ENCODE results near the gene UNKL. TPM values are rescaled to one million over a fixed set of nuclear protein-coding genes. Genes with fewer than 3 reads are reported as not detected.

The UNKL gene
- polyA plus RNA-seq, 5 donors: 16.5 to 25.1 (median 19.0) TPM

DNA sequence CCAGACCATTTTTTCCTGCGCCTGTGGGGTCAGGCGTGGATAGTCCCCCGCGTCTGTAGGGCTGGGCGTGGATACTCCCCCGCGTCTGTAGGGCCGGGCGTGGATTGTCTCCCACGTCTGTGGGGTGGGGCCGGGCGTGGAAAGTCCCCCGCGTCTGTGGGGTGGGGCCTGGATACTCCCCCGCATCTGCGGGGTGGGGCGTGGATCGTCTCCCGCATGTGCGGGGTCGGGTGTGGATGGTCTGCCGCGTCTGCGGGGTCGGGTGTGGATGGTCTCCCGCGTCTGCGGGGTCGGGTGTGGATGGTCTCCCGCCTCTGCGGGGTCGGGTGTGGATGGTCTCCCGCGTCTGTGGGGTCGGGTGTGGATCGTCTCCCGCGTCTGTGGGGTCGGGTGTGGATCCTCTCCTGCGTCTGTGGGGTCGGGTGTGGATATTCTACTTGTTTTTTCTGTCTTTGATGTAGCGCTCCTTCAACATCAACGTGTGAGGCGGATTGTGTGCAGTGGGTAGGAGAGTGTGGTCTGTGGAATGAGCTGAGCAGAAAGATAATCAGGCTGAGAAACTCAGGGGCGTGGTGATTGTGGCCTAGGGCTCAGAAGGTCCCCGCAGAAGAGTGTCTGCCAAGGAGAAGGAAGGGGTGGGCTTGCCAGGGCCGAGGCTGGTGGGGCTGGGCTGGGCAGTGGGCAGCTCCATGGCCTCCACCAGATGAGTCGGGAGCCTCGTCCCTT, 59.5 kb downstream of the UNKL start:
- no peak for DNase-seq

DNA sequence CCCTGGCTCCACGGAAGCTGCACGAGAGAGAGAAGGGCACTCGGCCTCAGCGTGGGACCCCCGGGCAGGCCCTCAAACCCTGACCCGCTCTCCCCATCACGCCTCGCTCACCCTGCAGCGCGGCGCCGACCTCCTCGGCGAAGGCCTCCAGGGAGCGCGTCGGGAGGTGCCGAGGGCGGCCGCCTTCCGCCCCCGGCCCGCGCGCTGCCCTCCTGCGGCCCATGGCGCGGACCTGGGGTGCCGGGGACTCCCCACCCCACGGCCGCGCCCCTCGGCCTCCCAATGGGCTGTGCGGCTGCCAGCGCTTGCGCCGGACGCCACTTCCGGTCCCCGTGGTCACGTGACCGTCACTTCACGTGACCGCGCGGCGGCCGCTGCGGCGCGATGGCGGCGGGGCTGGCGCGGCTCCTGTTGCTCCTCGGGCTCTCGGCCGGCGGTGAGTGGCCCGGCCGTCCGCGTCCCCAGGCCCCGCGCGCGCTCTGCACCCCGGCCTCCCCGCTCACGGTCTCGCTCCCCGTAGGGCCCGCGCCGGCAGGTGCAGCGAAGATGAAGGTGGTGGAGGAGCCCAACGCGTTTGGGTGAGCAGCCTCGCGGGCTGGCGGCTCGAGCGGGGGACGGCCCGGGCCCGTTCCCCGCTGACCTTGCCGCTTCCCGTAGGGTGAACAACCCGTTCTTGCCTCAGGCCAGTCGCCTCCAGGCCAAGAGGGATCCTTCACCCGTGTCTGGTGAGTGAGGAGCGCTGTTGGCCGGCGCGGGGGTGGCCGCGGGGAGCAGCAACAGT, 62.7 kb downstream of the UNKL start, which contains the start of the genes GNPTG and TSR3:
GNPTG (plus strand) TSS at position 350 of the 781 bp plus-strand sequence; CDS start at position 385, 35 bp downstream.
TSR3 (minus strand) TSS at position 297 of the 781 bp plus-strand sequence; CDS start at position 223, 74 bp downstream.
- DNase-seq: peak; percentile 87 to 89

DNA sequence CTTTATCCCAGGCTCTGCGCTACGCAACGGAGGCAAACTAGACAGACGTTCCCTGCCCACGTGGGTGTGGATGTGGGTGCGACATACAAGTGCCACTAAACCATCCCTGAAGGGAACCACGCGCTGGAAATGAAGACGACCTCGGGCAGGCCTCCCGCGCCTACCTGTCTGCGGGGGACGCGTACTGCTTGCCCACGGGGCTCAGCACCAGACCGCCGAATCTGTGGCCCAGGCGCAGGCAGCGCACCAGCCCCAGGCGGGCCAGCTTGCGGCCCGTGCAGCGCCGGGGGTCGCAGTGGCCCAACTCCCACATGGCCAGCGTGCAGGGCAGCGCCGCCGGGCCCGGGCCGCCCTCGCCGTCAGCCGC, 63.3 kb downstream of the UNKL start:
- DNase-seq: no peak

GRCh38 chr16:1350691-1351090, 63.8 kb downstream of the UNKL start:
- DNase-seq: no peak

DNA sequence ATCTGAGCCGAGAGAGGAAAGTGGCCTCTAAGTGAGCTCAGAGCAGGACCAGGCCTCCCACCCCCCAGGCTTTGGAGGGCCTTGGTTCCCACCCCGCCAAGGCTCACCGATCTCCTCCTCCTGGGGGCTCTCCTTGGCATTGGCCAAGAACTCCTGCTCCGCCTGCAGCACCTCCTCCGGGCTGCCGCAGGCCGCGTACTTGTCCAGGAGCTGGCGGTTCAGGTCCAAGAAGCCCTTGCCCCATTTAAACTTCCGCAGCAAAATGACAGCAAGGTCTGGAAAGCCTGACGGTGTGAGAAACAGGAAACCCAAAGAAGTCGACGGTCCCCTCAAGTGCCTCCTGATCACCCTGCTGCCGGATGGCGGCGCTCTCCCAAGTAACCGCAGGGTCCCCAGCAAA, 64.6 kb downstream of the UNKL start:
- no peak for DNase-seq

- DNase-seq: no peak
Measured at GRCh38 chr16:1349351-1349750, 65.2 kb downstream of the UNKL start.

DNA sequence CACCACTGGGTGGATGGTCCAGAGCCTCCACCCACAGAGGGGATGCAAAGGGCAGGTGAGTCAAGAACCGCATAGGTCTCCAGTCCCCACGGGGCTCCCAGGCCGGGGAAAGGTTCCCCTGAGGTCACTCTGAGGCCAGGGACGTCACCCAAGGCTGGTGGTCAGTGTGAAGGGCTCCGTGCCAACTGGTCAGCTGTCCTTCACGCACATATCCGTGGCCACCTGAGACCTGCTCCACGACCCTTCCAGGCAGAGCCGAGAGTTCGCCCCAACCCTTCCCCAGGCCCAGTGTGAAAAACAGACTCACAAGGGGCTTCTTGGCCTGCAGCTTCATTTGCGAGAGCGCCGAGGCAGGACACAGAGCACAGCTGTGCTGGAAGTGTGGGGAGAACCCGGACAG, 65.6 kb downstream of the UNKL start:
- DNase-seq: no peak

DNA sequence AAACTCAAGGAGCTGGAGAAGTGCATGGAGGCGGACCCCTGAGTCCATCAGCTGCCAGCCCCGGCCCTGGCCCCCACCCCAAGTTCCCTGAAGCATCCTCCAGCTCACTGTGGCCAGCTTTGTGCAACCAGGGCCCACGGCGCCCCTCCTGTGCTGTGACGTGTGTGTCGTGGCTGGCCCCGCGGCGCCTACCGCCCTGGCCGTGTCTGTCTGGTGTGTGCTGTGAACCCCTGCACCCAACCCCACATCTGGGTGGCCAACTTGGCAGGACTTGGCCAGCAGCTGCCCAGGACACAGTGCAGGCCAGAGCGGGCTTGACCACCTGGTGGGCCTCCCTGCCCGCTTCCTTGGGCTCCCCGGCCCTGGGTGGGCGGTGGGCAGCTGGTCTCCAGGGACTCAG, 66.1 kb downstream of the UNKL start:
- no peak for DNase-seq

DNA sequence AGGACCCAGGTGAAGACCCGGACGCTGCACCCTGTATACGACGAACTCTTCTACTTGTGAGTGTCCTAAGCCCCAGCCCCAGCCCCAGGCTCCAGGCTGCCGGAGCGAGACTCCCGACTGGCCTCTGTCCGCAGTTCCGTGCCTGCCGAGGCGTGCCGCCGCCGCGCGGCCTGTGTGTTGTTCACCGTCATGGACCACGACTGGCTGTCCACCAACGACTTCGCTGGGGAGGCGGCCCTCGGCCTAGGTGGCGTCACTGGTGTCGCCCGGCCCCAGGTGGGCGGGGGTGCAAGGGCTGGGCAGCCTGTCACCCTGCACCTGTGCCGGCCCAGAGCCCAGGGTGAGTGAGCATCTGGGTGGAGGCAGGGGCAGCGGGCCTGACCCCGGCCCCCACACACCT, 66.5 kb downstream of the UNKL start:
- no peak for DNase-seq

GRCh38 chr16:1347286-1347855, 67.1 kb downstream of the UNKL start:
- DNase-seq: no peak

DNA sequence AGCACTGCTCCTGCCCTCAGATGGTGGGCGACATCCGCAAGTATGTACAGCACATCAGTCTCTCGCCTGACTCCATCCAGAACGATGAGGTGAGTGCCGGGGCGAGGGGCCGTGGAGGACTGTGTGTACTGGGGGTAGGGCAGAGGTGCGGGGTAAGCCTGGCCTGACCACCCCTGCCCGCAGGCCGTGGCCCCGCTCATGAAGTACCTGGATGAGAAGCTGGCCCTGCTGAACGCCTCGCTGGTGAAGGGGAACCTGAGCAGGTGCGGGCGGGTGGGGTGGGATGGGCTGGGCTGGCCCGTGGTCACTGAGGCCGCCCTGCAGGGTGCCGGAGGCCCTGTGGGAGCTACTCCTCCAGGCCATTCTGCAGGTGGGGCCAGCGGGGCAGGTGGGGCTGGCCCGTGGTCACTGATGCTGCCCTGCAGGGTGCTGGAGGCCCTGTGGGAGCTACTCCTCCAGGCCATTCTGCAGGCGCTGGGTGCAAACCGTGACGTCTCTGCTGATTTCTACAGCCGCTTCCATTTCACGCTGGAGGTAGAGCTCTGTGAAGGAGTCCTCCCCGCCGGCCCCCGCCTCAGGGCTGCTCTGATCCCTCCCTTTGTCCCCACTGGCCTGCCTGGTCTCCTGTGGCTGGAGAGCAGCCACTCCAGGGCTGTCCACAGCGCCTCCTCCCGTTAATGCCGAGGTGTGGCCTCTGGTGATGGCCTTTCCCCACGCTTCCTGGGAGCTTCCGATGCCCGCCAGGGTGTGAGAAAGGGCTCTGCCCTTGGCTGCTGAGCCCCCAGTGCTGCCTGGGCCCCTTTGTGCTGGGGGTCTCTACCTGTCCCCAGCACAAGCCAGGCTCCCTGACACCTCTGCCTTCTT, 67.8 kb downstream of the UNKL start:
- DNase-seq: no peak

DNA sequence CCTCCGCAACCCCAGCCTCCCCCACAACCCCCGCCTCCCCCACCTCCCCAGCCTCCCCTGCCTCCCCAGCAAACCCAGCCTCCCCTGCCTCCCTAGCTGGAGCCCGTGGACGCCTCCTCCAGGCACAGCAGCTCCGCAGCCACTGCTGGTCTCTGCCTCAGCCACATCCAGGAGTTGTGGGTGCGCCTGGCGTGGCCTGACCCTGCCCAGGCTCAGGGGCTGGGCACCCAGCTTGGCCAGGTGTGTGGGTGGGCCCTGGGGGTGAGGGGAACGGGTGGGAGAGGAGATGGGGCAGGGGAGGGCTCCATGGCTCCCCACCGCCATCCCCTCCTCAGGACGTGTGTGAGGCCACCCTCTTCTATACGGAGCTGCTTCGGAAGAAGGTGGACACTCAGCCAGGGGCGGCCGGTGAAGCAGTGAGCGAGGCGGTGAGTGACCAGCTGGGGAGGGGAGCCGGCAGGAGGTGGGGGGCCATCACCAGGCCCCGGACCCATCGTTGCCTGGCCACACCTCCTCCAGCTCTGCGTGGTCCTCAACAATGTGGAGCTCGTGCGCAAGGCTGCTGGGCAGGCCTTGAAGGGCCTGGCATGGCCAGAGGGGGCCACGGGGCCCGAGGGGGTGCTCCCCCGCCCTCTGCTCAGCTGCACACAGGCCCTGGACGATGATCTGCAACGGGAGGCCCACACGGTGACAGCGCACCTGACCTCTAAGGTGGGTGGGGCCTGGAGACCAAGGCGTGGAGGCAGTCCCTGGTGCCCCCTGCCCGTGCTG, 68.7 kb downstream of the UNKL start:
- DNase-seq: no peak

GRCh38 chr16:1345087-1345486, 69.4 kb downstream of the UNKL start:
- DNase-seq: no peak

DNA sequence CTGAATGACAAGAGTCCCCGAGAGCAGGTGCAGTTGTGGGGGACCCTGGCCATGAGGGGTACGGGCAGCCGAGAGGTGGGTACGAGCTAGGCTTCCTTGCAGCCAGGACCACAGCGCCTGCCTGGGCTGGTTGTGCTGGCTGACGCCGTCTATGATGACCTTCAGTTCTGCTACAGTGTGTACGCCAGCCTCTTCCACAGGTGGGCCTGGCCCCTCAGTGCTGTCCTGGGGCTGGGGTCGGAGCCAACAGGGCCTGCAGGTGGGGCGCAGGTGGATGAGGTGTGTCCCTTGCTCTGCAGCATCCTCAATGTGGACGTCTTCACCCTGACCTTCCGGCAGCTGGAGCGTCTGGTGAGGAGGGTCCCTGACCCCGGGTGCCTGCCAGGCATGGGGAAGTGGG, 70.0 kb downstream of the UNKL start:
- DNase-seq: no peak

GRCh38 chr16:1343428-1344242, 70.9 kb downstream of the UNKL start:
- DNase-seq: no peak

DNA sequence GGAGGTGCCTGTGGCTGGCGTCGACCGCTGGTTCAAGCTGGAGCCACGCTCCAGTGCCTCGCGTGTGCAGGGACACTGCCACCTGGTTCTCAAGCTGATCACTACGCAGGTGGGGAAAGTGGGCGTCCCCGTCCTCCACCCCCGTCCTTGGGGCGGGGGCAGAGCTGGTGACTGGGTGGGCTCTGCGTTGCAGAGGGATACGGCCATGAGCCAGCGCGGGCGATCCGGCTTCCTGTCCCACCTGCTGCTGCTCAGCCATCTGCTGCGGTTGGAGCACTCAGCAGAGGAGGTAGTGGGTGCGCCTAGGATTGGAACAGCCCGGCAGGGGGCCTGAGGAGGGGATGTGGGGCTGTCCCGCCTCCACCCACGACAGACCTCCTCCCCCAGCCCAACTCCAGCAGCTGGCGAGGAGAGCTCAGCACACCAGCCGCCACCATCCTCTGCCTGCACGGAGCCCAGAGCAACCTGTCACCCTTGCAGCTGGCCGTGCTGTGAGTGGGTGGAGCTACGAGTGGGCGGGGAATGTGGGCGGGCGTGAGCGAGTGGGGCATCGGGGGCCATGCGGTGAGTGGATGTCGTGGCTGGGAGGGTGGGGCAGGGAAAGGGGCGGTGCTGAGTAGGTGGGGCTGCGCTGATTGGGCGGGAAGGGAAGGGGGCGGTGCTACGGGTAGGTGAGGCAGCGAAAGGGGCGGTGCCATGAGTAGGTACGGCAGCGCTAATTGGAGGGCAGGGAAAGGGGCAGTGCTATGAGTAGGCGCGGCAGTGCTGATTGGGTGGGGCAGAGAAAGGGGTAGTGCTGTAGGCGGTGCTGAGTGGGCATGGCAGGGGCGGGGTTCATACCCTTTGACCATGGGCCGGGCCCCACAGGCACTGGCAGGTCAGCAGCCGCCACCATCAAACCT, 71.7 kb downstream of the UNKL start:
- DNase-seq: peak; percentile 79

- no peak for DNase-seq
Measured at GRCh38 chr16:1341495-1342420, 72.7 kb downstream of the UNKL start.

Data from right lung (tissue), 5 donors.